Caco-2 (cell line): Measurements from ENCODE around the gene EHD4. TPM values are rescaled to one million over a fixed set of nuclear protein-coding genes. Genes with fewer than 3 reads are reported as not detected.

Experiments used
- BruUV-seq: library from RNA; stranded (reverse); fragments of 400-500 nt; replicated peaks from 2 replicates; lab custom pipeline; 2021; lab: Mats Ljungman, UMichigan
- CTCF ChIA-PET: fragments of 300-600 bp; sonication (Branson Sonifier 250); formaldehyde crosslinking; loops from one replicate; lab custom pipeline; 2022; ENCODE audit warnings: antibody characterized with exemption; lab: Charles Lee
- POLR2A ChIA-PET: fragments of 300-600 bp; sonication (Branson Sonifier 250); formaldehyde crosslinking; loops from one replicate; lab custom pipeline; 2022; ENCODE audit warnings: antibody characterized with exemption; lab: Charles Lee
- DNase-seq, 2 experiments: peaks; one replicate each; pipeline versions ENCODE4 v3.0.0 to v3.0.0-alpha.2; 2020 to 2022
- H3K27me3 ChIP-seq: replicated peaks from 2 replicates; pipeline ENCODE4 v1.6.0; 2011; ENCODE audit warnings: low read length; ENCODE audit not compliant: control insufficient read depth, insufficient read depth
- H3K36me3 ChIP-seq: 2 replicates; pipeline ENCODE4 v1.5.1; 2011; ENCODE audit warnings: low read length; ENCODE audit not compliant: control insufficient read depth, insufficient read depth
- H3K4me1 ChIP-seq: fragments of 250-450 bp; sonication (Bioruptor Pico); 2 replicates; pipeline ENCODE4 v1.5.1; 2020; ENCODE audit warnings: mild to moderate bottlenecking
- H3K4me3 ChIP-seq: 2 replicates; pipeline ENCODE4 v1.5.1; 2011; ENCODE audit warnings: low read depth, mild to moderate bottlenecking, control low read depth, low read length
- H3K9me3 ChIP-seq: fragments of 250-450 bp; sonication (Bioruptor Pico); 2 replicates; pipeline ENCODE4 v1.5.1; 2020; ENCODE audit warnings: mild to moderate bottlenecking, moderate library complexity
- H3K27ac Mint-ChIP-seq: one replicate; pipeline ENCODE4 v1.8.0; 2022; ENCODE audit warnings: mixed read lengths; ENCODE audit not compliant: unreplicated experiment
- H3K27me3 Mint-ChIP-seq: one replicate; pipeline ENCODE4 v1.8.0; 2022; ENCODE audit warnings: mixed read lengths; ENCODE audit not compliant: insufficient read depth, unreplicated experiment
- H3K36me3 Mint-ChIP-seq: one replicate; pipeline ENCODE4 v1.8.0; 2022; ENCODE audit warnings: mild to moderate bottlenecking, mixed read lengths; ENCODE audit not compliant: insufficient read depth, unreplicated experiment
- H3K4me1 Mint-ChIP-seq: one replicate; pipeline ENCODE4 v1.8.0; 2022; ENCODE audit warnings: low read depth, mixed read lengths; ENCODE audit not compliant: unreplicated experiment
- H3K4me3 Mint-ChIP-seq: one replicate; pipeline ENCODE4 v1.8.0; 2022; ENCODE audit warnings: mild to moderate bottlenecking, moderate library complexity, mixed read lengths; ENCODE audit not compliant: unreplicated experiment
- H3K9me3 Mint-ChIP-seq: one replicate; pipeline ENCODE4 v1.8.0; 2022; ENCODE audit warnings: mixed read lengths; ENCODE audit not compliant: unreplicated experiment
- CTCF ChIP-seq, 2 experiments: fragments of 200-600 bp in 1 of 2; IDR thresholded peaks; 1 replicate in 1 of 2; 2 replicates in 1 of 2; pipeline versions ENCODE4 v1.5.1 to v1.8.0; 2011 to 2022; ENCODE audit warnings: antibody characterized with exemption in 1 of 2, control low read depth in 1 of 2, inconsistent platforms in 1 of 2, low read depth in 1 of 2, low read length in 1 of 2, mild to moderate bottlenecking in 1 of 2, moderate library complexity in 1 of 2; ENCODE audit not compliant: insufficient read depth in 1 of 2, severe bottlenecking in 1 of 2, unreplicated experiment in 1 of 2
- intact Hi-C: fragments of 100-400 bp; cut with micrococcal nuclease; formaldehyde crosslinking; loops from one replicate; pipeline ENCODE4 v1.10.0; 2022; ENCODE audit not compliant: unreplicated experiment
- total RNA-seq: library from RNA; stranded (reverse); gene quantifications from 2 replicates; pipeline ENCODE4 v1.2.3, GENCODE V29; 2022

The EHD4 gene
- total RNA-seq, 1 experiment from 2014 or later, result 31.6 TPM

GRCh38 chr15:41921639-41922038, 50.7 kb downstream of the EHD4 start:
- BruUV-seq, result no TSS peak
- CTCF ChIA-PET, result no interaction called here
- Mint-ChIP-seq H3K36me3 (peaks cover 83% of the 10 kb centered on the region), H3K27me3 (no peaks in the 10 kb centered on the region), H3K9me3 (no peaks in the 10 kb centered on the region), H3K27ac (no peak overlapping the region), H3K4me3 (no peak overlapping the region), H3K4me1 (peaks cover 41% of the 10 kb centered on the region)
- no peaks in the 10 kb centered on the region for H3K9me3 ChIP-seq
- no peaks in the 10 kb centered on the region for H3K27me3 ChIP-seq
- POLR2A ChIA-PET, result no interaction called here
- DNase-seq, result no peak
- TF ChIP-seq CTCF (IDR thresholded peaks at IDR 0.05; ENCODE audit: insufficient read depth in 1 of 2, low read depth in 1 of 2, low read length in 1 of 2, severe bottlenecking in 1 of 2, unreplicated experiment in 1 of 2), result no peak
- no peak overlapping the region for H3K4me3 ChIP-seq
- peaks cover 35% of the 10 kb centered on the region for H3K4me1 ChIP-seq
- peaks cover 2% of the 10 kb centered on the region; the same call in 1 of the 2 replicates for H3K36me3 ChIP-seq
- intact Hi-C loops, result no loop called here

- intact Hi-C loops, result no loop called here
- POLR2A ChIA-PET, result no interaction called here
Measured at GRCh38 chr15:41921167-41921566, 51.2 kb downstream of the EHD4 start.

GRCh38 chr15:41919954-41920538, 52.3 kb downstream of the EHD4 start:
- intact Hi-C loops, result no loop called here
- H3K4me3 Mint-ChIP-seq, result no peak overlapping the region
- DNase-seq, result no peak
- no peak overlapping the region for H3K27ac Mint-ChIP-seq
- Histone ChIP-seq H3K4me1 (peaks cover 24% of the 10 kb centered on the region), H3K4me3 (no peak overlapping the region), H3K9me3 (no peaks in the 10 kb centered on the region), H3K36me3 (peaks cover 2% of the 10 kb centered on the region; the same call in 1 of the 2 replicates), H3K27me3 (no peaks in the 10 kb centered on the region)
- TF ChIP-seq CTCF (IDR thresholded peaks at IDR 0.05; ENCODE audit: insufficient read depth in 1 of 2, low read depth in 1 of 2, low read length in 1 of 2, severe bottlenecking in 1 of 2, unreplicated experiment in 1 of 2), result no peak
- peaks cover 30% of the 10 kb centered on the region for H3K4me1 Mint-ChIP-seq
- CTCF ChIA-PET, result no interaction called here
- POLR2A ChIA-PET, result no interaction called here
- H3K9me3 Mint-ChIP-seq, result no peaks in the 10 kb centered on the region
- H3K36me3 Mint-ChIP-seq, result peaks cover 85% of the 10 kb centered on the region
- H3K27me3 Mint-ChIP-seq, result no peaks in the 10 kb centered on the region
- no TSS peak for BruUV-seq

More at GRCh38 chr15:41921167-41921566, 51.2 kb downstream of the EHD4 start:
- Mint-ChIP-seq H3K36me3 (peaks cover 83% of the 10 kb centered on the region), H3K27me3 (no peaks in the 10 kb centered on the region), H3K4me1 (peaks cover 36% of the 10 kb centered on the region), H3K27ac (no peak overlapping the region), H3K4me3 (no peak overlapping the region), H3K9me3 (no peaks in the 10 kb centered on the region)
- Histone ChIP-seq H3K9me3 (no peaks in the 10 kb centered on the region), H3K36me3 (peaks cover 2% of the 10 kb centered on the region; the same call in 1 of the 2 replicates), H3K27me3 (no peaks in the 10 kb centered on the region), H3K4me1 (peaks cover 30% of the 10 kb centered on the region), H3K4me3 (no peak overlapping the region)
- no peak for DNase-seq
- TF ChIP-seq CTCF (IDR thresholded peaks at IDR 0.05; ENCODE audit: insufficient read depth in 1 of 2, low read depth in 1 of 2, low read length in 1 of 2, severe bottlenecking in 1 of 2, unreplicated experiment in 1 of 2), result no peak
- CTCF ChIA-PET, result no interaction called here
- no TSS peak for BruUV-seq
